Esophagus squamous epithelium (tissue), 4 donors: Measurements from ENCODE around the gene FOXP1.

ENCODE experiments used
- POLR2A ChIP-seq, 4 donors: fragments of 450-650 bp; IDR thresholded peaks; one replicate each; pipeline ENCODE4 v1.6.1; 2017; ENCODE audit warnings: antibody characterized with exemption in 4 of 4, mild to moderate bottlenecking in 4 of 4, moderate library complexity in 3 of 4
- TF ChIP-seq, protein P1 (sequence below), 6 experiments: fragments of 450-650 bp in 4 of 6; fragments of 200-600 bp in 2 of 6; sonication (generic) in 2 of 6; IDR thresholded peaks; one replicate each; pipeline ENCODE4 v1.5.1; 2016 to 2019; ENCODE audit warnings: antibody characterized with exemption in 6 of 6, mild to moderate bottlenecking in 4 of 6, moderate library complexity in 4 of 6

DNA sequence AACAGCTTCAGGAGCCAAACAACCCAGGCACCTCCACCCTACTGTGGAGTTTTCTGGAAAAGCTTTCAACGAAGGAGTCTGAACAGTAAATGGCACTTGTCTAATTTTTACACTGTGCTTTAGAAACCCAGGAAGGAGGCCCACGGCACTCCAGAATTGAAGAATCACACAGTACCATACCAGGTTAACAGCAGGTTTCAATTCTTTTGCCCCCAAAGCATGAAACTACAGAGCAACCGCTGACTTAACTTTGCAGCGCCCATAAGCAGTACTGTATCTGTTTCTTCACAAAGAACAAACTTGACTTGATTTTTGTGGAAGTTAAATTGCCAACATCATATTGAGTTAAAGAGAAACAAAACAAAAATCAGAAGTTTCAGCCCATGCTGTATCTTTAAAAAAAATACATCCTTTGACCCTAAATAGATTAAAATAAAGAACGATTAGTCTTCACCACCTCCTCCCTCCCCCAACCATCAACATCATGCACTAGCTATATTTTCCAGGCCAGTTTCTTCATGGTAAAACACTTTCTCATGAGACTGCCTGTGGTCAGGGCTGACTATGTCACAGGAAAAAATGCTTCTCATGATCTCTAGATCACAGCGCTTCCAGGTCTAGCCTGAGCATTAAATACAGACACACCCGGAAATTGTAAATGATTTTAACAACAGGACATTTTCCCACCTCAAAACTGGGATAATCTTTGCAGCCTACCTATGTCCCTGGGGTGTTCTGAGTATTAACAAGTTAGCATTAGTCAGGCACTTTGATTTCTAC, 456.3 kb downstream of the FOXP1 start:
- TF ChIP-seq, protein P1, sequence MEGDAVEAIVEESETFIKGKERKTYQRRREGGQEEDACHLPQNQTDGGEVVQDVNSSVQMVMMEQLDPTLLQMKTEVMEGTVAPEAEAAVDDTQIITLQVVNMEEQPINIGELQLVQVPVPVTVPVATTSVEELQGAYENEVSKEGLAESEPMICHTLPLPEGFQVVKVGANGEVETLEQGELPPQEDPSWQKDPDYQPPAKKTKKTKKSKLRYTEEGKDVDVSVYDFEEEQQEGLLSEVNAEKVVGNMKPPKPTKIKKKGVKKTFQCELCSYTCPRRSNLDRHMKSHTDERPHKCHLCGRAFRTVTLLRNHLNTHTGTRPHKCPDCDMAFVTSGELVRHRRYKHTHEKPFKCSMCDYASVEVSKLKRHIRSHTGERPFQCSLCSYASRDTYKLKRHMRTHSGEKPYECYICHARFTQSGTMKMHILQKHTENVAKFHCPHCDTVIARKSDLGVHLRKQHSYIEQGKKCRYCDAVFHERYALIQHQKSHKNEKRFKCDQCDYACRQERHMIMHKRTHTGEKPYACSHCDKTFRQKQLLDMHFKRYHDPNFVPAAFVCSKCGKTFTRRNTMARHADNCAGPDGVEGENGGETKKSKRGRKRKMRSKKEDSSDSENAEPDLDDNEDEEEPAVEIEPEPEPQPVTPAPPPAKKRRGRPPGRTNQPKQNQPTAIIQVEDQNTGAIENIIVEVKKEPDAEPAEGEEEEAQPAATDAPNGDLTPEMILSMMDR (IDR thresholded peaks at IDR 0.05) = no peak
- no peak for TF ChIP-seq POLR2A (IDR thresholded peaks at IDR 0.05)
